Effector memory CD8-positive, alpha-beta T cell (primary cell): ENCODE measurements around the gene LETMD1.

Source experiments
- ATAC-seq: fragments of 150-1000 bp; cut with Tn5 transposase; replicated peaks from 2 replicates; pipeline ENCODE4 v1.10.0; 2021; ENCODE audit warnings: mild to moderate bottlenecking, moderate library complexity
- DNase-seq, 3 experiments: peaks; one replicate each; pipeline ENCODE4 v3.0.0; 2021
- H3K27ac Mint-ChIP-seq, 2 donors: one replicate each; pipeline ENCODE4 v1.8.0; 2022; ENCODE audit warnings: mild to moderate bottlenecking in 2 of 2, mixed read lengths in 2 of 2, moderate library complexity in 2 of 2
- H3K27me3 Mint-ChIP-seq, 2 donors: one replicate each; pipeline ENCODE4 v1.8.0; 2022; ENCODE audit warnings: mixed read lengths in 2 of 2
- H3K36me3 Mint-ChIP-seq: one replicate; pipeline ENCODE4 v1.8.0; 2022; ENCODE audit warnings: mild to moderate bottlenecking, moderate library complexity, mixed read lengths; ENCODE audit not compliant: insufficient read depth
- H3K4me1 Mint-ChIP-seq, 2 donors: one replicate each; pipeline ENCODE4 v1.8.0; 2022; ENCODE audit warnings: low read depth in 2 of 2, mixed read lengths in 2 of 2
- H3K4me3 Mint-ChIP-seq, 2 donors: one replicate each; pipeline ENCODE4 v1.8.0; 2022; ENCODE audit warnings: mild to moderate bottlenecking in 2 of 2, mixed read lengths in 2 of 2, moderate library complexity in 2 of 2
- H3K9me3 Mint-ChIP-seq, 2 donors: one replicate each; pipeline ENCODE4 v1.8.0; 2022; ENCODE audit warnings: mixed read lengths in 2 of 2

LETMD1 gene

DNA sequence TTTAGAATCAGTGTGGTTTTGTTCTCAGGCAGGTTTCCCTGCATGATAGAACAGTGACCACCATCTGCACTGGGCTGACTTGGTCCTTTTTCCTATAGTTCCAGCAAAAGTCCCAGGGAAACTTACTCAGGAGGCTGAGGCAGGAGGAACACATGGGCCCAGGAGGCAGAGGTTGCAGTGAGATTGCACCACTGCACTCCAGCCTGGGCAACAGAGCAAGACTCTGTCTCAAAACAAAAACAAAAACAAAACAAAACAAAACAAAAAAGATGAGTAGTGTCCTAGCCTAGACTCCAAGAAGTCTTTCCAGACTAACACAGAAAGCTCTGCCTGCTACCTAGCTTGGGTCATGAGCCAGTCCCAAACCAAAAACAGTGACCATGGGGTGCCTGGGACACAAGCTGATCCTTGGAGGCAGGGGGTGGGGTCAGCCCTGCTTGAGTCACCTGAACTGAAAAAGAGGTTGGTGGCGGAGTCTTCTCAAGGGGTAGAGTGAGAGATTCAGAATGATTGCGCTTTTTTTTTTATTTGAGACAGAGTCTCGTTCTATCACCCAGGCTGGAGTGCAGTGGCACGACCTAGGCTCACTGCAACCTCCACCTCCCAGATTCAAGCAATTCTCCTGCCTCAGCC, 14.6 kb upstream of the LETMD1 start:
- no peaks in the 10 kb centered on the region for H3K9me3 Mint-ChIP-seq
- ATAC-seq (no peak), DNase-seq (no peak)
- H3K4me1 Mint-ChIP-seq = no peaks in the 10 kb centered on the region
- no peak overlapping the region for H3K27ac Mint-ChIP-seq
- H3K36me3 Mint-ChIP-seq = no peaks in the 10 kb centered on the region
- peaks cover 5% of the 10 kb centered on the region in 2 donors for H3K27me3 Mint-ChIP-seq
- no peak overlapping the region for H3K4me3 Mint-ChIP-seq

DNA sequence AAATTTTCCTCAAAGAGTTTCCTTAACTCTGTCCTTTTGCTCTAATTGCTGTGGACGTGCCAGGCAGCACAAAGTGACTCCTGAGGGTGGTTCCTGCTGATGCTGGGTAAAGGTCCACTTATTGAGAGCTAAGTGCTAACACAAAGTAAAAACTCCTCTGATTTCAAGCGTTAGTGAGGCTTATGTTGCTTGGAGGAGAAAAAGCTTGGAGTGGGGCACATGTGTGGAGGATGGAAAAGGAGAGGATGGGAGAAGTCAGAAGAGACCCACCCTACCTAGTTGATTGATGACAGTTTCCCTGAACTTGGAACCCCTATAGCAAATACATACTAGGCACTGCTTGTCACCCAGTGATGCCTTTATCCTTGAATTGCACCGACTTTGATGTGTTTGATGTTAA, 11.8 kb upstream of the LETMD1 start:
- no peak overlapping the region for H3K4me3 Mint-ChIP-seq
- no peak for DNase-seq
- no peaks in the 10 kb centered on the region for H3K36me3 Mint-ChIP-seq
- no peak overlapping the region for H3K27ac Mint-ChIP-seq
- H3K27me3 Mint-ChIP-seq = no peaks in the 10 kb centered on the region
- no peaks in the 10 kb centered on the region for H3K4me1 Mint-ChIP-seq
- ATAC-seq = no peak
- no peaks in the 10 kb centered on the region for H3K9me3 Mint-ChIP-seq

DNA sequence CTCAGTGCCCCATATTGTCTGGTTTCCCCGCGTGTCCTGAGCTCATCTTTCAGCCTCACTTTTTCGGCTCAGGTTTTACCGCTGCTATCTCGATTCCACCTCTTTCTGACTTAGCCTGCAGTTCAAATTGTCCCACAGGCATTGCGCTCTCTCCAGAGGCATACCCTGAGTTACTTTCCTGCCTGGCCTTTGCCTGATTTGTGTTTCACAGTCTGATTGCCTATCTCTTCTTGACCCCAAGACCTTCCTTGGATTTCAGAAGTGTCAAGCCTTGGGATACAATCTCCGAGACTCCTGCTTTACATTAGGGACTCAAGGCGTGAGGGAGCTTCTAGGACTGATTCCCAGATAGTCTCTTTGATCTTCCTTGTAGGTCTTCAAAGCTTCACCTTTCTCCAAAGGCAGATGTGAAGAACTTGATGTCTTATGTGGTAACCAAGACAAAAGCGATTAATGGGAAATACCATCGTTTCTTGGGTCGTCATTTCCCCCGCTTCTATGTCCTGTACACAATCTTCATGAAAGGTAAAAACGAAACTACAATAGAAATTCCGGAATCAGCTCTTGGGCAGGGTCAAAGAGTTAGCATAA, 629 bp downstream of the LETMD1 start:
- H3K4me1 Mint-ChIP-seq = peaks cover 25 to 26% of the 10 kb centered on the region in 2 donors
- ATAC-seq (no peak), DNase-seq (peak in 1 of 3 experiments; percentile 16)
- H3K36me3 Mint-ChIP-seq = peaks cover 51% of the 10 kb centered on the region
- H3K4me3 Mint-ChIP-seq = peak overlapping the region; percentile 96 to 98
- H3K27ac Mint-ChIP-seq = peak overlapping the region; percentile 97 to 98
- no peaks in the 10 kb centered on the region for H3K27me3 Mint-ChIP-seq
- no peaks in the 10 kb centered on the region for H3K9me3 Mint-ChIP-seq

DNA sequence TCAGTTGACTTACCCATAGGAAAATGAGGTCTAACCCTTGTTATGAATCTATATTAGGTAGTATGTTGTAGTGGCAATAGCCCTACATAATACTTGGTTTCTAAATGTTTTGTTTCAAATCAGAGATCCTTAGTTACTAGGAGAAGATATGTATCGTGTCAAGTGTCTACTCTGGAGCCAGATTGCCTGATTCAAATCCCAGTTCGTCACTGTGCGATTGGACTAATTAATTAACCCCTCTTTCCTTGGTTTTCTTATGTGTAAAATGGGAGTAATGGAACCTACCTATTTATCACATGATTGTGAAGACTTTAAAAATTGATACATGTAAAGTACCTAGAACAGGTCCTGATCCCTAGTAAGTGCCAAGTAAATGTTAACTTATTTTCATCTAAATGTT, 1.4 kb downstream of the LETMD1 start:
- Mint-ChIP-seq H3K9me3 (no peaks in the 10 kb centered on the region), H3K4me1 (peaks cover 25 to 26% of the 10 kb centered on the region in 2 donors), H3K27ac (peak overlapping the region; percentile 97 to 98), H3K36me3 (peaks cover 54% of the 10 kb centered on the region), H3K4me3 (peak overlapping the region; percentile 96 to 98), H3K27me3 (no peaks in the 10 kb centered on the region)
- no peak for DNase-seq
- no peak for ATAC-seq

DNA sequence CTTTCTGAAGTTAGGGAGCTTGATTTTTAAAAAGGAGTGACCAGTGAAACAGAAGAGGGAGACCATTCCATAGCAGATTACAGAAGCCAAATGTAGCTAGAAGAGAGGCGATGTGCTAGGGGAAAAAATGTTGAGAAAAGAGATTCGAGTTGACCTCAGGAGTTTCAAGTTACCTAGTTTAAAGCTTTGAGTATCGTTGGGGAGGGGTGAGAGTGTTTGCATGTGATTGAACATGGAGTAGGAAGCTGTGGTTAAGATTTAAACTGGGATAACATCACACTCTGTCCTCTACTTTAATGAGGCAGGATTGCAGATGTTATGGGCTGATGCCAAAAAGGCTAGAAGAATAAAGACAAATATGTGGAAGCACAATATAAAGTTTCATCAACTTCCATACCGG, 3.7 kb downstream of the LETMD1 start:
- Mint-ChIP-seq H3K9me3 (no peaks in the 10 kb centered on the region), H3K27me3 (no peaks in the 10 kb centered on the region), H3K36me3 (peaks cover 69% of the 10 kb centered on the region), H3K4me1 (peaks cover 22 to 25% of the 10 kb centered on the region in 2 donors), H3K4me3 (no peak overlapping the region), H3K27ac (peak overlapping the region; percentile 29 to 66)
- ATAC-seq = no peak
- DNase-seq = no peak

DNA sequence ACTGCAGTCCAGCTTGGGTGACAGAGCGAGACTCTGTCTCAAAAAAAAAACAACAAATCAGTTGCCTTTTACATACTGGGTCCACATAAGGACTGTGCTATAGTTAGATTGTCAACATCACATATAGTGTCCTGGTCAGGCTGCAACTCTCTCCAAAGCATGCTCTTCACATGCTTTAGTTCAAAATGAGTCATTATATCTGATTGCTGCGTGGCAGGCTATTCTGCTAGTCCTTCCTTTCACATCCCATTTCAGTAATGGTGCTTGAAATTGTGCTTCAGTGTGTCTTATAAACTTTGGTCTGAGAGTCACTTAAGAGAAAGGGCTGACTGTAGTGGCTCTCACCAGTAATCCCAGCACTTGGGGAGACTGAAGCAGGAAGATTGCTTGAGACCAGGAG, 6.9 kb downstream of the LETMD1 start:
- DNase-seq = no peak
- ATAC-seq = no peak
- Mint-ChIP-seq H3K4me3 (no peak overlapping the region), H3K27ac (no peak overlapping the region), H3K36me3 (peaks cover 81% of the 10 kb centered on the region), H3K4me1 (peaks cover 0 to 4% of the 10 kb centered on the region in 2 donors), H3K9me3 (no peaks in the 10 kb centered on the region), H3K27me3 (no peaks in the 10 kb centered on the region)

DNA sequence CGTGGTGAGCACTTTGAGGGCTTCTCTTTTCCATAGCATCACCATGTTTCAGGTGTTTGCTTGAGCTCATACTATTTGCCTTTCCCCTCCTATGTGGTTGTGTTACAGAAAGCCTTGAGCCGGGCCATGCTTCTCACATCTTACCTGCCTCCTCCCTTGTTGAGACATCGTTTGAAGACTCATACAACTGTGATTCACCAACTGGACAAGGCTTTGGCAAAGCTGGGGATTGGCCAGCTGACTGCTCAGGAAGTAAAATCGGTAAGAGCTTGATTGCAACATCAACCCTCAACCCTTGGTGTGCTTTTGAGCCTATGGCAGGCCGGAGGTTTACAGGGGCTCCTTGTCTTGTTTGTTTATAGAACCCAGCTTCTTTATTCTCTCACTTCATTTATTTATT, 8.1 kb downstream of the LETMD1 start:
- no peak for DNase-seq
- no peak overlapping the region for H3K4me3 Mint-ChIP-seq
- ATAC-seq = no peak
- H3K4me1 Mint-ChIP-seq = peaks cover 0 to 4% of the 10 kb centered on the region in 2 donors
- H3K36me3 Mint-ChIP-seq = peaks cover 80% of the 10 kb centered on the region
- H3K27me3 Mint-ChIP-seq = no peaks in the 10 kb centered on the region
- H3K27ac Mint-ChIP-seq = no peak overlapping the region
- no peaks in the 10 kb centered on the region for H3K9me3 Mint-ChIP-seq

DNA sequence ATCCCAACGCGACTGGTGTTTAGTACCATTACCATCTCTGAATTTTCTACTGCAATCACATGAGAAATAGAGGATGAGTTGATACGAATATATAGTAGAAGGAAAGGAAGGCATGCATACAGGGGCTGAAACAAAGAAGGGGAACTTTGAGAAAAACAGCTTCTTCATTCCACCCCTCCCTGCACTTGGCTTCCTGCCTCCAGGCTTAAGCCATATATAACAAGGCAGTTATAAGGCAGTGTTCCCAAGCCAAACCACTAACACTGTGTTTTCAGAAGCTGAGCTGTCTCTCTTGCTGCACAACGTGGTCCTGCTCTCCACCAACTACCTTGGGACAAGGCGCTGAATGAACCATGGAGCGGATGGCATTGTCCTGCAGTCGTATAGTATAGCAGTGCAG, 11.0 kb downstream of the LETMD1 start:
- ATAC-seq = no peak
- H3K4me1 Mint-ChIP-seq = no peaks in the 10 kb centered on the region
- no peaks in the 10 kb centered on the region for H3K9me3 Mint-ChIP-seq
- no peak for DNase-seq
- no peak overlapping the region for H3K27ac Mint-ChIP-seq
- H3K4me3 Mint-ChIP-seq = no peak overlapping the region
- no peaks in the 10 kb centered on the region for H3K27me3 Mint-ChIP-seq
- H3K36me3 Mint-ChIP-seq = peaks cover 63% of the 10 kb centered on the region

DNA sequence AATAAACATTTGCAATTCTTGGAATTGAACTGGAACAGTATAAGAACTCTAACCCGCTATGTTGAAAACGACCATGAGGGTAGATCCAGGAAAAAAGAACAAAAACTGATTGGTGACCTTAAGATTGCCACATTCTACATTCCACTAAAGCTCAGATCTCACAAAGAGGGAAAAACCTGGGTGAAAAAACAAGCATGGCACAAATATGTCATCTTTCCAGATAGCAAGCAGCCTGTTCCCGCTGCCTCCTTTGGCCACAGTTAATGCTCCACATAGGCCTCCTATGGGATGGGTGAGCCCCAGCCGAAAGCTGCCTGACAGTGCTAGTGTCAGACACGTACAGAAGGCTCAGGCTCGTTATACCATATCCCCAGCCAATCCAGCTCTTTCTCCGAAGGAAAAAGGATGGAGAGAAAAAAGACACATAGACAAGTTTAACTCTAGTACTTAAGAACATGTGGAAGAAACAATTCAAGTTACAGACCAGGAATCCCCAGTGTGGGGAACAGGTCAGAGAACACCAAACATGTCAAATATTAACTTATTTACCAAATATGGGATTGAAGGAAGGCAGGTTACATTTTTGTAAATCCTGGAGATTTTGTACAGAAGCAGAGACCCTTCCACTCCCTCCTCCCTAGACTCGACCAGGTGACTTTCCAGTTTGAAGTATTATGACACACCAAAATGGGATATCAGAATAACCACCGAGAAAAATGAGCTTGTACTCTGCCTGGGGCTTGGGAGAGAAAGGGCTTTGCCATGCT, 14.7 kb downstream of the LETMD1 start:
- no peaks in the 10 kb centered on the region for H3K27me3 Mint-ChIP-seq
- no peak for ATAC-seq
- H3K9me3 Mint-ChIP-seq = no peaks in the 10 kb centered on the region
- H3K4me1 Mint-ChIP-seq = no peaks in the 10 kb centered on the region
- H3K27ac Mint-ChIP-seq = peak overlapping the region in 1 of 2 donors; percentile 62
- DNase-seq = no peak
- no peak overlapping the region for H3K4me3 Mint-ChIP-seq
- H3K36me3 Mint-ChIP-seq = peaks cover 60% of the 10 kb centered on the region

DNA sequence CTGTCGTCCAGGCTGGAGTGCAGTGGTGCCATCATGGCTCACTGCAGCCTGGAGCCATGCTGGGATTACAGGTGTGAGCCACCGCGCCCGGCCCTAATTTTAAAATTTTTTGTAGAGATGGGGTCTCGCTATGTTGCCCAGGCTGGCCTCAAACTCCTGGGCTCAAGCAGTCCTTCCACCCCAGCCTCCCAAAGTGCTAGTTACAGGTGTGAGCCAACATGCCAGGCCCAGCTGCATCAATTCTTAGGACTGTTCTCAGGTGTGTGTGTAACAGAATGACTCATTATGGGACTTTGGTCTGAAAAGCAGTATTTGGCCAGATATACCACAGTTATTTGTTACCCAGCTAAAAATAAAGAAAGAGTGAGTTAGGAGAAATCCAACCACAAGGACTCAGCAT, 17.4 kb downstream of the LETMD1 start:
- H3K27me3 Mint-ChIP-seq = no peaks in the 10 kb centered on the region
- H3K9me3 Mint-ChIP-seq = no peaks in the 10 kb centered on the region
- H3K27ac Mint-ChIP-seq = peak overlapping the region in 1 of 2 donors; percentile 19
- H3K4me3 Mint-ChIP-seq = no peak overlapping the region
- DNase-seq = no peak
- H3K36me3 Mint-ChIP-seq = peaks cover 54% of the 10 kb centered on the region
- no peaks in the 10 kb centered on the region for H3K4me1 Mint-ChIP-seq
- no peak for ATAC-seq

DNA sequence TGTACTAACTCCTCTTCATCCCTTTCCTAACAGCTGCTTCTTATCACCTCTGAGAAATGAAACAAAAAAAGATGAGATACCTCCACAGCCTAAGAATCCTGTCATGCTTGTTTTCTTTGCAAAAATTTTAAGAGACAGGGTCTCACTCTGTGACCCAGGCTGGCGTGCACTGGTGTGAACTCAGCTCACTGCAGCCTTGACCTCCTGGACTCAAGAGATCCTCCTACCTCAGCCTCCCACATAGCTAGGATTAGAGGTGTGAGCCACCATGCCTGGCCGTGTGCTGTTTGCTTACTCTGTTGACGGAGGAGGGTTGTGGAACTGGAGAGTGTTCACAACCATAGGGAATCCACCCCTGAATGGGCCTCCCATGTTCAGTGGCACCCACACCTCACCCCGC, 19.1 kb downstream of the LETMD1 start:
- ATAC-seq (no peak), DNase-seq (no peak)
- no peaks in the 10 kb centered on the region for H3K4me1 Mint-ChIP-seq
- peak overlapping the region in 1 of 2 donors; percentile 65 for H3K27ac Mint-ChIP-seq
- H3K4me3 Mint-ChIP-seq = no peak overlapping the region
- peaks cover 53% of the 10 kb centered on the region for H3K36me3 Mint-ChIP-seq
- no peaks in the 10 kb centered on the region for H3K9me3 Mint-ChIP-seq
- H3K27me3 Mint-ChIP-seq = no peaks in the 10 kb centered on the region

DNA sequence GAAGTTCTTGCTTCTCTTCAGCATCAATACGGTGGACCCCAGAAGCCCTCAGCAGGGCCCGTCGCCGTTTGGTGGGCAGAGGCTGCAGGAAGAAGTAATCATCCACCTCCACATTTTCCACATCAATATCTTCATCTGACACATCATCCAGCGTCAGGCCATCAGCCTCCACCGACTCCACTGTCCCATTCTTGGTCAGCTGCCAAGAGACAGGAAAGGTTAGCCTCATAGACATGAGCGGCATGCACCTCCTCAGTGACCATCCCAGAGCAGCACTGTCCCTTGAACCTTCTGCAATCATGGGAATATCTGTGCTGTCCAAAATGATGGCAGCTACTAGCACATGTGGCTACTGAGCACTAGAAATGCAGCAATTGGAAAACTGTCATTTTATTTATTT, 19.6 kb downstream of the LETMD1 start:
- Mint-ChIP-seq H3K27ac (no peak overlapping the region), H3K36me3 (peaks cover 58% of the 10 kb centered on the region), H3K4me1 (no peaks in the 10 kb centered on the region), H3K9me3 (no peaks in the 10 kb centered on the region), H3K4me3 (no peak overlapping the region), H3K27me3 (no peaks in the 10 kb centered on the region)
- ATAC-seq = no peak
- no peak for DNase-seq

DNA sequence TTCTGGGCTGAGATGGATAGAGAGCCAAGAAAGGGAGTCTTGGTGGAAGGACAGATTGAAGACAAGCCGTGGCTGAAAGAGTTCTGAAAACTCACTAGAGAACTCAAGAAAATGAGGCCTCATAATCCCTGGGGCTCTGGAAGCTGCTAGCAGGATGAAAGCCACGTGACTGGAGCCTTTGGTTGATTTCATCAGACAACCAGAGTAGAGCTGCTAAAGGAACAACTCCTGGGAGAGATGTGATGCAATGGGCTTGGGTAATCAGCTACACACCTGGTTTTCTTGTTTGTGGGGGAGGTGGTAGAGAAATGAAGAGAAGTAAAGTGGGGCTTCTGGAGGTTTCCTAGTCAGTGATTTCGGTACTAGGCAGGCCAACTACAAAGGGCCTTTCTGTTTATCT, 21.9 kb downstream of the LETMD1 start:
- no peak for ATAC-seq
- Mint-ChIP-seq H3K27me3 (no peaks in the 10 kb centered on the region), H3K9me3 (no peaks in the 10 kb centered on the region), H3K36me3 (peaks cover 66% of the 10 kb centered on the region), H3K4me3 (no peak overlapping the region), H3K27ac (peak overlapping the region in 1 of 2 donors; percentile 71), H3K4me1 (no peaks in the 10 kb centered on the region)
- no peak for DNase-seq

DNA sequence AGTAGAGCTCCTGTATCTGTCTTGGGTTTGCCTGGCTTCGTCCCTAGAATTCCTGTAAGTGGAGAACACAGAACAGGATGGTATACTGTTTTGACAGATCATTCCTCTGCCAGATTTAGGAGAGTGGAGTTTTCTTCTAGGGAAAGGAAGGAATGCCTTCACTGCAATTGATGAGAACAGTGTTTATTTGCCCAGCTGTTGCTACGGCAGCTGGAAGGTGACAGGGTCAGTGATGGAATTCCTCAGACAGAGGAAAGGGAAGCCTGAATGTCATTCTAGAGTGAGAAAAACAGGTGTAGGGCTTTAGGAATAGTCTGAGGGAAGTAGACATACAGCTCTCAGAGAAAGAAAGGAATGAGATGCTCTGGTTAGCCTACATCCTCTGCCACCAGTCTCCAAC, 23.5 kb downstream of the LETMD1 start:
- Mint-ChIP-seq H3K27me3 (no peaks in the 10 kb centered on the region), H3K36me3 (peaks cover 55% of the 10 kb centered on the region), H3K4me3 (no peak overlapping the region), H3K27ac (no peak overlapping the region), H3K9me3 (no peaks in the 10 kb centered on the region), H3K4me1 (peaks cover under 1 to 2% of the 10 kb centered on the region in 2 donors)
- ATAC-seq = no peak
- no peak for DNase-seq
